ENCODE measurements around the gene PPIB. TPM values are rescaled to one million over a fixed set of nuclear protein-coding genes. Genes with fewer than 3 reads are reported as not detected.

The PPIB gene
- total RNA-seq, 1 donor, result 811 TPM

DNA sequence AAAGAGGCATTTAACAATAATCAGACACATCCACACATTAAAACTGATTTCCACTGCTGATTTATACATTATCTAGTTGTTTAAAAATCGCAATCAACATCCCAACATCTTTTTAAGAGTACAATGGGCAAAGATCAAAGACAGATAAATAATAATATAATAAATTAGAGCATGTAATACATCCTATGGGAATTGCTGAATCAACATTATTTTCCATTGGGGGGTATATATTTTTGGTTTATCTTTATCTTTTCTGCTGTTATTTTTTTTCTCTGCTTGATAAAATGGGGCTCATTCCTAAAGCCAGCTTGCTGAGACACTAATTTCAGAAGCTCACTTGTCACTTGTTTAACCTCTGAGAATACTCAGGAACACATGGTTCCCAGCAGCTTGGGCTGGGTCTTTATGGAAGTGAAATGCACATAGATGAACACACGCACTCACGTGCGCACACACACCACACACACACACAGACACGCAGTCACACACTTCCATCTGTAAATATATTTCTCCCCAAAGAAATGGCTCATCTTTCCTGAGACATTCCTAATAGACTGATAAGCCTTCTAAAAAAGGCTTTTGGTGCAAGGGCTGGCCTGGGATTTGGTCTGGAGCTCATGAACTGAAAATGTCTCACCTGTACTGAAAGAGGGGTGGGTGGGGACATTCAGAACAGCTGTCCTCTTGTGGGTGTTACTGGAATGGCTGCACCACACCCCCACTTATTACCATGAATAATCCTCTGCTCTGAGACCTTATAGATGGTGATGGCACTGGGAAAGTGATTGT, 3.5 kb upstream of the PPIB start:
- no peak overlapping the region for H3K4me3 ChIP-seq (ENCODE audit: low read depth, low read length)
- peak; percentile 15 for DNase-seq (ENCODE audit: low read depth)
- TF ChIP-seq, protein P1, sequence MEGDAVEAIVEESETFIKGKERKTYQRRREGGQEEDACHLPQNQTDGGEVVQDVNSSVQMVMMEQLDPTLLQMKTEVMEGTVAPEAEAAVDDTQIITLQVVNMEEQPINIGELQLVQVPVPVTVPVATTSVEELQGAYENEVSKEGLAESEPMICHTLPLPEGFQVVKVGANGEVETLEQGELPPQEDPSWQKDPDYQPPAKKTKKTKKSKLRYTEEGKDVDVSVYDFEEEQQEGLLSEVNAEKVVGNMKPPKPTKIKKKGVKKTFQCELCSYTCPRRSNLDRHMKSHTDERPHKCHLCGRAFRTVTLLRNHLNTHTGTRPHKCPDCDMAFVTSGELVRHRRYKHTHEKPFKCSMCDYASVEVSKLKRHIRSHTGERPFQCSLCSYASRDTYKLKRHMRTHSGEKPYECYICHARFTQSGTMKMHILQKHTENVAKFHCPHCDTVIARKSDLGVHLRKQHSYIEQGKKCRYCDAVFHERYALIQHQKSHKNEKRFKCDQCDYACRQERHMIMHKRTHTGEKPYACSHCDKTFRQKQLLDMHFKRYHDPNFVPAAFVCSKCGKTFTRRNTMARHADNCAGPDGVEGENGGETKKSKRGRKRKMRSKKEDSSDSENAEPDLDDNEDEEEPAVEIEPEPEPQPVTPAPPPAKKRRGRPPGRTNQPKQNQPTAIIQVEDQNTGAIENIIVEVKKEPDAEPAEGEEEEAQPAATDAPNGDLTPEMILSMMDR (IDR thresholded peaks at IDR 0.05; ENCODE audit: insufficient read depth, low read length), result no peak

DNA sequence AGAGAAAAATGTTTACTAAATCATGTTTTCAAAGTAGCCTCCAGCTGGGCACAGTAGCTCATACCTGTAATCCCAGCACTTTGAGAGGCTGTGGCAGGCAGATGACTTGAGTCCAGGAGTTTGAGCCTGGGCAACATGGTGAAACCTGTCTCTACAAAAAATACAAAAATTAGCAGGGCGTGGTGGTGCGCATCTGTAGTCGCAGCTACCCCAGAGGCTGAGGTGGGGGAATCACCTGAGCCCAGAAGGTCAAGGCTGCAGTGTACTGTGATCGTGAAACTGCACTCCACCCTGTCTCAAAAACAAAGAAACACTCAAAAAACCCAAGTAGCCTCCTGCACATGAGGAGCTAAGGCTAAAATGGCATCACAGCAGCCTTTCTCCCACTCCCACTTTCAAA, 1.6 kb upstream of the PPIB start:
- TF ChIP-seq, protein P1 (IDR thresholded peaks at IDR 0.05; ENCODE audit: insufficient read depth, low read length), result no peak
- no peak for DNase-seq (ENCODE audit: low read depth)

DNA sequence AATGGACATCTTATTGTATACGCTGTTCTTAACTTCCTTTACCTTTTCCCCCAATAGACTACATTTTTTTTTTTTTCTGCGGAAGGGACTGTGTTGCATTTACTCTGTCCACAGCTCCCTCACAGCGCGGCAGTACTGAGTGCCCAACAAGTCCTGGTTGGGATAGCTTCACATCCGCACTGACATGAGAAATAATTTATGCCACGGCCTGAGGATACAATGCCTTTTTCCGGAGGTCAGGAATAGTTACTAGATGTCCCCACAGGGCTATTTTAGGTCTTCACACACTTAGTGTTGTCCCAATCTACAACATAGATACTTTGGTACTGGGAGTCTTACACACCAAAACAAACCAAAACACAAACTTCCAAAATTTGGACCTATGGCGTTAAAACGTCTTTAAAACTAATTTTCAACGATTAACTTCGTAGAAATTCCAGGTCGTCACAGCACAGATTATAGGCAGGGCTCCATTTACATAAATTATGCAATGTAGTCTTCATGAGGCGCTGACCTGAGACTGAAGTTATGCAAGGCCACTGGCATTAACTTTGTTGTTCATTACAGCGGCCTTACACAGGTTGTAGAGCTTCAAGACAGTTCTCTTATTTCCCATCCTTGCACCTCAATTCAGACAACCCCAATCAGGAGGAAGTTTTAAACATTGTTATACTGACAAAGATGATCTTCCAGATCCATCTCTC, 989 bp upstream of the PPIB start:
- peak; percentile 24 for DNase-seq (ENCODE audit: low read depth)
- H3K4me3 ChIP-seq (ENCODE audit: low read depth, low read length), result peak overlapping the region; percentile 64
- TF ChIP-seq, protein P1 (IDR thresholded peaks at IDR 0.05; ENCODE audit: insufficient read depth, low read length), result no peak

More for the DNA sequence above, 1.6 kb upstream of the PPIB start:
- no peak overlapping the region for H3K4me3 ChIP-seq (ENCODE audit: low read depth, low read length)

DNA sequence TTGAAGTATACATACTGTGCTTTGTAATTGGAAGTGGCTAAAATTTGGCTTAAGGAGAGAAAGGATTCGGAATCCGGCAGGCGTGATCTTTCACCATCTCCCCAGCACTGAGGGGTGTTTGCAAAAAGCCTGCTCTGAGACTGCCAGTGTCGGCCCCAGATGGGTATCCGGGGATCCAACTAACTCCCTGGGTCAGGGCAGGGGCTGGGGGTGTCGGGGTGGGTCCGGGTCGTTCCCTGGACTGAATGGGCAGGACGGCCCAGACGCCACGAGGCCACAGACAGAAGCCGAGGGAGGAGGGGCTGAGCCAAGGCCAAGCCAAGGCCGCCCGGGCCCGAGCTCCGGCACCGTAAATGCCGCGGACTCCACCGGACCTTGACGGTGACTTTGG, 349 bp downstream of the PPIB start:
- peak overlapping the region; percentile 91 for H3K4me3 ChIP-seq (ENCODE audit: low read depth, low read length)
- TF ChIP-seq, protein P1 (IDR thresholded peaks at IDR 0.05; ENCODE audit: insufficient read depth, low read length), result no peak
- DNase-seq (ENCODE audit: low read depth), result no peak

DNA sequence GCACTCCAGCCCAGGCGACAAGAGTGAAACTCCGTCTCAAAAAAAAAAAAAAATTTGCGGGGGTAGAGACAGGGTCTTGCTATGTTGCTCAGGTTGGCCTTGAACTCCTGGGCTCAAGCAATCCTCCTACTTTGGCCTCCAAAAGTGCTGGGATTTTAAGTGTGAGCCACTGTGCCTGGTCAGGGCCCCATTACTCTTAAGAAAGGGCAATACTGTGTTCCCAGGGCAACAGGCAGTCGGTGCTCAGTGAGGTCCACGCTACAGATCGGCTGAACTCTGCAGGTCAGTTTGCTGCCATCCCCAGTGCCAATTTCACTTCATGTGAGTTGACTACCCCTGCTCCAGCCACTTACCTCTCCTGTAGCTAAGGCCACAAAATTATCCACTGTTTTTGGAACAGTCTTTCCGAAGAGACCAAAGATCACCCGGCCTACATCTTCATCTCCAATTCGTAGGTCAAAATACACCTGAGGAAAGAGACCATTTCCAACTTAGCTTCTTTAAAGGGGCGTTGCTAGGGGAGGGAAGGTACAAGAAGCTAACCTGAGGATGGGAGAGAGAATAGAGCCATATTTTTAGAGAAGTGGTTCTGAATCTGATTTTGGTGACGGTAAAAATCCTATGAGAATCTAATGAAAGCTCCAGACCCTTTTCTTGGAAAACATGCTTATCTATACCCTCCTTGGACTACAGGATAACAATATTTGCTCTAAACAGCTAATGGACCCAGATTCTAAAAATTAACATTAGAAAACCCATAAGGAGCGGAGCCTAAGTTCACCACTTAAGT, 939 bp downstream of the PPIB start:
- TF ChIP-seq, protein P1 (IDR thresholded peaks at IDR 0.05; ENCODE audit: insufficient read depth, low read length), result no peak
- DNase-seq (ENCODE audit: low read depth), result no peak
- H3K4me3 ChIP-seq (ENCODE audit: low read depth, low read length), result peak overlapping the region; percentile 91

DNA sequence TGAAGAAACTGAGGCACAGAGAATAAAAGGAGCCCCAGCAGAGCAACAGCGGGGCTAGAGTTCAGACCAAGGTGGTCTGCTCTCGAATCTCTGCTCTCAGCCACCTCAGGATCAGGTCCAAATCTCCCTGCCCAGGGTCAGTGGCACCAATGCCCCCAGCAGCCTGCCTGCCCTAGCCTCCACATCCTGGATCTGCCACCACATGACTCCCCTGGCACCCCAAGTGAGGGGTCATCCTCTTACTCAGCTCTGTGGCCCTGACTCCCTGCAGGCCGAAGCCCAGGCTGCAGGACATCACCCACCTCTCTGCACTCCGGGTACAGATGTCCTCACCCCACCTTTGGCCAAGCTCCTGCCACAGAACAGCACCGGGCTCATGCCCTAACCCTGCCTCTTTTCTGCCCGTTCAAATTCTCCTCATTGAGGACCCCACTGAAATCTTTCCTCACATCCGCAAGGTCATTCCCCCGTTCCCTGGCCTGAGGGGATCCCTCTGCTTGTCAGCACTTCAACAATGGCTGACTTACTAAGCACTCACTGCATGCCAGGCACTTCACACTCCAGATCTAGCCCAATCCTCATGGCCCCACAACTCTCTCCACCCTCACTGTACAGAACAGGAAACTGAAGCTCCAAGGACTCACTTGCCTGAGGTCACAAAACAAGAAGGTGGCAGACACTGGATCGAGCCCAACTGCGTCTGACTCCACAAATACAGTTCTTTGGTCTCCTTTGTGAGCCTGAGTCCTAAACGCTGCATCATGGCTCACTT, 4.3 kb downstream of the PPIB start:
- DNase-seq (ENCODE audit: low read depth), result no peak
- TF ChIP-seq, protein P1 (IDR thresholded peaks at IDR 0.05; ENCODE audit: insufficient read depth, low read length), result no peak
- no peak overlapping the region for H3K4me3 ChIP-seq (ENCODE audit: low read depth, low read length)
